Prostate gland (tissue), 2 donors: ENCODE results near the gene ITGA3.

Experiments
- CTCF ChIP-seq, 4 experiments: fragments of 200-600 bp in 2 of 4; fragments of 450-650 bp in 2 of 4; sonication (generic) in 2 of 4; IDR thresholded peaks; 1 replicate in 3 of 4; 2 replicates in 1 of 4; pipeline ENCODE4 v1.5.1; 2016 to 2019; ENCODE audit warnings: antibody characterized with exemption in 4 of 4, mild to moderate bottlenecking in 2 of 4, moderate library complexity in 2 of 4
- POLR2A ChIP-seq: fragments of 450-650 bp; IDR thresholded peaks from one replicate; pipeline ENCODE4 v1.6.1; 2016; ENCODE audit warnings: antibody characterized with exemption, mild to moderate bottlenecking

DNA sequence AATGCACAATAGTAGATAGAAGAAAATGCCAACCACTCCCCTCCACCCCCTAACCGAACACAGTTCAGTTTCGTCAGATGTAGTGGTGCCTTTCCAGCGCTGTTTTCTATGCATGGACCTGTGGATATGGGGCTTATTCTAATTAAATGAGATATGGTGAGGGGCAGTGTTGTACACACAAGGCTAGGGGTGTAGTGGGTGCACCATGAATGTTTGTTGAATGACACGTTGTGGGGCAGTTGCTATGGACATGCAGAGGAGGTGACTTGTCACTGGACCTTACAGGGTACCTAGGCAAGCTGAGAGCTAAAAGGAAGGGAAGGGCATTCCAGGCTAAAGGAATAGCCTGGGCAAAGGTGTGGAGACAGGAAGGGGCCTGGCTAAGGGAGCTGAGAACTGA lies 42.7 kb downstream of the ITGA3 start:
- no peak for TF ChIP-seq POLR2A
- TF ChIP-seq CTCF (IDR thresholded peaks at IDR 0.05): no peak
